Lung (tissue), 12 donors: ENCODE measurements around the gene FBXL12. TPM values are rescaled to one million over a fixed set of nuclear protein-coding genes. Genes with fewer than 3 reads are reported as not detected.

Source experiments
- ATAC-seq: fragments of 200-7000 bp; cut with Tn5 transposase; one replicate; pipeline ENCODE4 v1.9.1; 2020; ENCODE audit warnings: moderate number of reproducible peaks; ENCODE audit not compliant: insufficient read depth, low FRiP score
- DNase-seq, 3 donors: peaks; one replicate each; pipeline ENCODE4 v3.0.0-alpha.2; 2013 to 2017
- H3K27ac ChIP-seq, 2 donors: one replicate each; pipeline ENCODE4 v1.5.1; 2013; ENCODE audit warnings: mild to moderate bottlenecking in 2 of 2, moderate library complexity in 2 of 2, control low read depth in 1 of 2, inconsistent platforms in 1 of 2, low read depth in 1 of 2, low read length in 1 of 2
- H3K27me3 ChIP-seq, 3 donors: one replicate each; pipeline ENCODE4 v1.5.1; 2013; ENCODE audit warnings: low read length in 2 of 3; ENCODE audit not compliant: control insufficient read depth in 3 of 3, insufficient read depth in 3 of 3
- H3K36me3 ChIP-seq, 4 donors: one replicate each; pipeline ENCODE4 v1.5.1; 2013; ENCODE audit warnings: low read length in 4 of 4, mild to moderate bottlenecking in 1 of 4, moderate library complexity in 1 of 4; ENCODE audit not compliant: control insufficient read depth in 4 of 4, insufficient read depth in 4 of 4
- H3K4me1 ChIP-seq, 5 donors: one replicate each; pipeline ENCODE4 v1.5.1; 2013; ENCODE audit warnings: low read length in 5 of 5, mild to moderate bottlenecking in 2 of 5, moderate library complexity in 1 of 5; ENCODE audit not compliant: control insufficient read depth in 5 of 5, insufficient read depth in 5 of 5
- H3K4me3 ChIP-seq: one replicate; pipeline ENCODE4 v1.5.1; 2013; ENCODE audit warnings: mild to moderate bottlenecking, control low read depth, moderate library complexity
- H3K9ac ChIP-seq, 2 donors: one replicate each; pipeline ENCODE4 v1.5.1; 2013; ENCODE audit warnings: low read length in 2 of 2, control low read depth in 1 of 2; ENCODE audit not compliant: insufficient read depth in 1 of 2
- H3K9me3 ChIP-seq, 4 donors: one replicate each; pipeline ENCODE4 v1.5.1; 2013; ENCODE audit warnings: low read length in 3 of 4, mild to moderate bottlenecking in 1 of 4, moderate library complexity in 1 of 4; ENCODE audit not compliant: control insufficient read depth in 4 of 4, insufficient read depth in 3 of 4
- CTCF ChIP-seq: IDR thresholded peaks from 2 replicates; pipeline ENCODE4 v1.5.1; 2012; ENCODE audit warnings: mild to moderate bottlenecking; ENCODE audit errors: control extremely low read depth, extremely low read depth
- whole genome bisulfite sequencing, 2 donors: extraction: QIAGEN DNeasy Blood & Tissue Kit; methylation state at CpG; one replicate each; pipeline ENCODE4 v1.1.7; 2013; 5-methylcytosine and 5-hydroxymethylcytosine counted together
- polyA plus RNA-seq, 2 donors: library from polyadenylated mRNA; stranded (reverse); fragments of 200-250 nt; gene quantifications; one replicate each; pipeline ENCODE4 v1.2.1, GENCODE V29; 2013
- total RNA-seq, 2 donors: library from RNA; depleted of rRNA in 1 of 2; stranded (reverse); fragments of >200 nt in 1 of 2; gene quantifications; one replicate each; pipeline ENCODE4 v1.2.1, GENCODE V29; 2014 to 2021
- donor health status: control.
- donor health status: control.
- donor health status: Bipolar disorder and iron deficiency.
- donor health status: healthy.
- donor health status: DM: yes; HTN: yes; CAD: no.

Gene FBXL12
- total and polyA plus RNA-seq, 4 donors: 18.8 to 27.0 (median 24.9) TPM

GRCh38 chr19:9801976-9802375, 16.9 kb downstream of the FBXL12 start:
- H3K27ac ChIP-seq: no peak overlapping the region
- ATAC-seq (no peak), DNase-seq (no peak)
- no peaks in the 10 kb centered on the region for H3K9me3 ChIP-seq
- no peak overlapping the region for H3K4me3 ChIP-seq
- no peak overlapping the region for H3K9ac ChIP-seq
- H3K36me3 ChIP-seq: peaks cover 4 to 7% (median 5%) of the 10 kb centered on the region in 4 donors
- no peaks in the 10 kb centered on the region for H3K4me1 ChIP-seq
- 90 to 94% methylated on average over 10 of the region's 10 CpGs for WGBS, 2 donors
- H3K27me3 ChIP-seq: no peaks in the 10 kb centered on the region
- no peak for TF ChIP-seq CTCF

- peaks cover 0 to 1% (median 0%) of the 10 kb centered on the region in 4 donors for H3K36me3 ChIP-seq
- H3K9ac ChIP-seq: no peak overlapping the region
- no peak overlapping the region for H3K4me3 ChIP-seq
- DNase-seq (no peak), ATAC-seq (no peak)
- H3K4me1 ChIP-seq: no peaks in the 10 kb centered on the region
- no peak overlapping the region for H3K27ac ChIP-seq
- TF ChIP-seq CTCF: no peak
- no peaks in the 10 kb centered on the region for H3K9me3 ChIP-seq
- no peaks in the 10 kb centered on the region for H3K27me3 ChIP-seq
Observed at GRCh38 chr19:9799162-9799561, 19.7 kb downstream of the FBXL12 start.

- H3K4me3 ChIP-seq: no peak overlapping the region
- no peak overlapping the region for H3K27ac ChIP-seq
- no peak overlapping the region for H3K9ac ChIP-seq
- H3K9me3 ChIP-seq: no peaks in the 10 kb centered on the region
- TF ChIP-seq CTCF: no peak
- H3K27me3 ChIP-seq: no peaks in the 10 kb centered on the region
- 77 to 83% methylated on average over 5 of the region's 5 CpGs for WGBS, 2 donors
- peaks cover 0 to 1% (median 0%) of the 10 kb centered on the region in 5 donors for H3K4me1 ChIP-seq
- DNase-seq: no peak
- no peaks in the 10 kb centered on the region for H3K36me3 ChIP-seq
- no peak for ATAC-seq
Observed at GRCh38 chr19:9797871-9798270, 21.0 kb downstream of the FBXL12 start.

GRCh38 chr19:9796113-9796773, 22.6 kb downstream of the FBXL12 start:
- Histone ChIP-seq H3K9ac (no peak overlapping the region), H3K27me3 (no peaks in the 10 kb centered on the region), H3K9me3 (no peaks in the 10 kb centered on the region), H3K4me3 (no peak overlapping the region), H3K27ac (no peak overlapping the region), H3K36me3 (no peaks in the 10 kb centered on the region), H3K4me1 (peaks cover 0 to 1% (median 0%) of the 10 kb centered on the region in 5 donors)
- peak; percentile 82 for TF ChIP-seq CTCF
- ATAC-seq (peak; percentile 23), DNase-seq (peak; percentile 89 to 93 (median 92))
- WGBS, 2 donors: 29 to 45% methylated on average over 6 of the region's 6 CpGs
